C4-2B (cell line): Measurements from ENCODE around the gene FAXC.

Experiments
- ZFX ChIP-seq: fragments of 450-650 bp; IDR thresholded peaks from 2 replicates; pipeline ENCODE4 v1.6.1; 2017
- TF ChIP-seq, protein P1 (sequence below): fragments of 450-650 bp; conservative IDR thresholded peaks from 2 replicates; pipeline ENCODE4 v1.5.1; 2017; ENCODE audit warnings: mild to moderate bottlenecking

DNA sequence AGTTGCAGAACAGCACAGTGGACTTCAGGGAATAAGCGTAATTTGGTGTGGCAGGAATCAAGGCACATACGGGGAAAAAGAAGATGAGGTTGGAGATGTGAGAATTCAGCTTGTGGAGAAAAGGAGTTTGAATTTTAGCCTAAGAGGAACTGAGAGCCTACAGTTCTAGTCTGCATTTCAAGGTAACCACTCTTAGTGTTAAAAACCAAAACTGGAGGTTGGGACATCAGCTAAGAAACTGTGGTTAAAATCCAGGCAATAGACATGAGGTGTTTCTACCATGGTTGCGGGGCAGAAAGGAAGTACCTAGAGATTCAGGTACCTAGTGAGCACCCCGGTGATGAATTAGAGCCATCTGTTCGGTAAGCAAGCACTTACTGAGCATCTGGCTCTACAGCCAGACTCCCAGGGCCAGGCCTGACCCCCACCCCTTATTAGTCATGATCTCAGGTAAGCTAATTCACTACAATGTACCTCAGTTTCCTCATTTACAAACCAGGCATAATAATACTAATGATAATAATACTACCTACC, 44.4 kb downstream of the FAXC start:
- TF ChIP-seq, protein P1, sequence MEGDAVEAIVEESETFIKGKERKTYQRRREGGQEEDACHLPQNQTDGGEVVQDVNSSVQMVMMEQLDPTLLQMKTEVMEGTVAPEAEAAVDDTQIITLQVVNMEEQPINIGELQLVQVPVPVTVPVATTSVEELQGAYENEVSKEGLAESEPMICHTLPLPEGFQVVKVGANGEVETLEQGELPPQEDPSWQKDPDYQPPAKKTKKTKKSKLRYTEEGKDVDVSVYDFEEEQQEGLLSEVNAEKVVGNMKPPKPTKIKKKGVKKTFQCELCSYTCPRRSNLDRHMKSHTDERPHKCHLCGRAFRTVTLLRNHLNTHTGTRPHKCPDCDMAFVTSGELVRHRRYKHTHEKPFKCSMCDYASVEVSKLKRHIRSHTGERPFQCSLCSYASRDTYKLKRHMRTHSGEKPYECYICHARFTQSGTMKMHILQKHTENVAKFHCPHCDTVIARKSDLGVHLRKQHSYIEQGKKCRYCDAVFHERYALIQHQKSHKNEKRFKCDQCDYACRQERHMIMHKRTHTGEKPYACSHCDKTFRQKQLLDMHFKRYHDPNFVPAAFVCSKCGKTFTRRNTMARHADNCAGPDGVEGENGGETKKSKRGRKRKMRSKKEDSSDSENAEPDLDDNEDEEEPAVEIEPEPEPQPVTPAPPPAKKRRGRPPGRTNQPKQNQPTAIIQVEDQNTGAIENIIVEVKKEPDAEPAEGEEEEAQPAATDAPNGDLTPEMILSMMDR = no peak
- TF ChIP-seq ZFX = no peak
